GM19463 (cell line): ENCODE data around the gene USP7.

ENCODE experiments used
- ATAC-seq: cut with Tn5 transposase; IDR thresholded peaks from one replicate; pipeline ENCODE4 v1.9.1; 2021; ENCODE audit warnings: mild to moderate bottlenecking, moderate library complexity; ENCODE audit not compliant: unreplicated experiment

Gene USP7

DNA sequence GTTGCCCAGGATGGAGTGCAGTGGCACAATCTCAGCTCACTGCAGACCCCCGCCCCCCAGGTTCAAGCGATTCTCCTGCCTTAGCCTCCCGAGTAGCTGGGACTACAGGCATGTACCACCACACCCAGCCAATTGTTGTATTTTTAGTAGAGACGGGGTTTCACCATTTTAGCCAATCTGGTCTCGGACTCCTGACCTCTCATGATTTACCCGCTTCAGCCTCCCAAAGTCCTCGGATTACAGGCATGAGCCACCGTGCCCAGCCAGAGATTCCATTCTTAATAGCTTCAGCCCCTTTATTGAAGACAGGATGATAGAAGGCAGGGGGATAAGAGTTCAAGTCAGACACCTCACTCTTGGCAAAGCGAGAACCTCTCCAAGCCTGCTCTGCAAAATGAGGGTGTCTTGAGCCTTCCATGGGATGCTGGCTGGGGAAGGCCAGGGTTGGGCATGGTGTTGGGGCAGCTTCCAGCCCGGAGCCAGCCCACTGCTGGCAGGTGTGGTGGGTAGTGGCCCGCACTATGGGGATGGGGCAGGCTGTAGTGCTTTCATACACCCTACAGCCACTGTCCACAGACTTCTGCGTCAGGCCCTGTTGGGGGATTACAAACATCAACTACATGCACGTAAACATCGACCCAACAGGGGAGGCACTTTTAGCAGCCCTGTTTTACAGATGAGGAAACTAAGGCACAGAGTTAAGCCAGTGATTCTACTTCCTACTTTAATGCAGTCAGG, 98.4 kb downstream of the USP7 start:
- no peak for ATAC-seq

DNA sequence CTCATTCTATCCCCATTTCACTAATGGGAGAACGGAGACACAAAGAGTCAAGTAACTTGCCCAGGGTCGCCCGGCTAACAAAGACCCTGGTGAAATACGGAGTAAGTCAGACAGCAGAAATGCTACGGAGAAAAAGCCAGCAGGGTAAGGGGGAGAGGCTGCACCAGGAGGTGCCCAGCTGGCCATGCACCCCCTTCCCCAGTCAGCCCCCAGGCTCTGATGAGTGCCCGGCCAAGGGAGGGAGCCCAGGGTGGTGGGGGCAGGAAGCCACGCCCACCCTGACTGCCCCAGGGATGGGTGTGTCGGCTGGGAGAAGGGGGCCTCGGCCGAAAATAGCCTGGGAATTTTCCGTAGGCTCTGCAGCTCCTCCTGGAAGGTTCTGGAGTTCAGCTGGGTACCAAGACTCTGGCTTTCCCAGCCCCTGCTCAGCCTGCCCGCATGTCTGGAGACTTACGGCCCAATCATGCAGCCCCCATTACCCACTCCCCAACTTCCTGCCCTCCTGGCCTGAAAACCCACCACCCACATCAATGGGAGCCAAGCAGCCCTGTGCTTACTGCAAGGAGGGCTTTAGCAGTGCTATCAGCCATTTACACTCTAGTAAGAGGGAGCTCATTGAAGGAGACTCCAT, 99.1 kb downstream of the USP7 start:
- no peak for ATAC-seq

DNA sequence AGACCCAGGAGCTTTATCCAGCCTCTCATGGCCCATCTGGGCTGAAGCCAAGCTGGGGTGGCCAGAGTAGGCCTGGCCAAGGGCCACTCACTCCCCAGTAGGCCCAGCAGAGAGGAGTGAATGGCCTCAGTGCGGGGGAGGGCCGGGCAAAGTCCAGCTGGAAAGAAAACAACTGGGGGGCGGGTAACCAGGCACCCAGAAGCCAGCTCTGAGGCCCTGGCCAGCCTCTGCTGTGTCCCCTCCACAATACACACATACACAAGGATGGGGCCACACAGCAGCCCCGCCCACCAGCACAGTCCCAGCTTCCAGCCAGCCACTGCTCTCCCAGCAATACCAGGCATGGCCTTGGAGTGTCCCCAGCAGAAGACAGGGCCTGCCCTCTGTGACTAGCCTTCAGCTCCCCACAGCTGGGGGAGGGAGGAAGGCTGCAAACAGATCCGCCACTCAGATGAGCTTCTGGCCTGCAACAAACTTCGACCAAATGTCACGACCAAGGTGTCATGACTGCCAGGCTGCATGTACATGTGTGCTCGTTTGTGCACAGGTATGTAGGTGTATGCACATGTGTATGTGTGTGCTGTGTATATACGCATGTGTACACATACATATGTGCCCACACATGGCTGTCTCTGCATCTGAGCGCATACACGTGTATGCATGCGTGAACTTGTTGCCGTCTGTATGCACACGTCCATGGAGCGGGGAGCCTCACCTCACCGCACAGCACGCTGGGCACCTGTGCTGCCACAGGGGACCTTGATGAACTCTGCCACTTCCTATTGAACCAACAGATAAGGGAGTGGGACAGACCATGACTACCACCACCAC, 99.9 kb downstream of the USP7 start:
- ATAC-seq = no peak

DNA sequence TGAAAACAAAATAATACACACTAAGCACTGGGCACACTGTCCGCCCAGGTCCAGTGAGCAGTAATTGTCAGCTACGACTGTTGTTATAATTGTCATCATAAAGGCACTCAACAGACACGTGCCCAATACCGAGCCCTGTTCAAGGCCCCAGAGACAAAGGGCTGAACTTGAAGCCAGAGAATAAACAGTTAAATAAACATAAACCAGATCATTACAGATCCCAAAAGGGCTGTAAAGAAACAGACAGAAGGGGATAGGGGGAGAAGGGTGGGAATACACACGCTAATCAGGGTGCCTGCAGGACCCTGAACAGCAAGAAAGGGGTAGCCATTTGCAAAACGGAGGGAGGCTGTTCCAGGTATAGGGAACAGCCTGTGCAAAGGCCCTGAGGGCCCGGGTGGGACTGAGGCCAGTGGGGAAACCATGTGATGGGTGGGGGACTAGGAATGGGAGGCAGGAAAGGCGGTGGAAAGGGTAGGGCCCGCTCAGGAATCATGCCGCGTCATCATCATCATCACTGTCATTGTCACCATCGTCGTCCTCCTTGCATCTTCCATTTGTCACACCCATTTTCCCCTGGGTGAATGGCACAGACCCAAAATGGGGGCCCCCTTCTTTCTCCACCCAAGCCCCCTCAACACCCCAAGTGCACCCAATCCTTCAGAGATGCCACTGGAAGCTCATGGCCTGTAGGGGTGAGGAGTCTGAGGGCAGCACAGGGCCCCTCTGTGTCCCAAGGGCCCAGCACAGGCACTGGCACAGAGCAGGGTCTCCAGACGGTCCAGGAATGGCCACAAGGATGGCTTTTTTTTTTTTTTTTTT, 101.2 kb downstream of the USP7 start:
- ATAC-seq = no peak

DNA sequence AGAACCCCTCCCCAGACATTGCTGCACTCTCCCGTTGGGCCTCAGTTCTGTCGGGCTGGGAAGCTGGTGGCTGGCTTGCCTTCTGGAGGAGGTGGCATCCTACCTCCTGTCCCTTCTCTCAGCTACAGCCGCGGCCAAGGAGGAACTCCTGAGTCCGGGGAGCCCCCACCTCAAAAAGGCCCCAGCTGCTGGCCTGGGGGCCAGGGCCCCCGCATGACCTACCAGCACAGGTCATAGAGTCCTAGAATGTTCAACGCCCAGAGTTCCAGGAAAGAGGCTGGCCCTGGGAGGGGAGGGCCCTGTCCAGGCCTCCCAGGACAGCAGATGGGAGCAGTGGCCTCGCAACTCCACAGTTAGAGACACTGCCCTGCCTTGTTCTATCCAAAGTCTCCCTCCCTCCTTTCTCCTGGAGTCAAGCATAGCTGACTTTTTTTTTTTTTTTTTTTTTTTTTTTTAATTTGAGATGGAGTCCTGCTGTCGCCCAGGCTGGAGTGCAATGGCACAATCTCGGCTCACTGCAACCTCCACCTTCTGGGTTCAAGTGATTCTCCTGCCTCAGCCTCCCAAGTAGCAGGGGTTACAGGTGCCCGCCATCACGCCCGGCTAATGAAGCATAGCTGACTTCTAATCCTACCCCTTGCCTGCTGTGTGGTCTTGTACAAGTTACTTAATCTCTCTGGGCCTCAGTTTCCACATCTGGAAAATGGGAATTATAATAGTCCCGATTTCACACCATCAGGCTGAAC, 102.0 kb downstream of the USP7 start:
- no peak for ATAC-seq

DNA sequence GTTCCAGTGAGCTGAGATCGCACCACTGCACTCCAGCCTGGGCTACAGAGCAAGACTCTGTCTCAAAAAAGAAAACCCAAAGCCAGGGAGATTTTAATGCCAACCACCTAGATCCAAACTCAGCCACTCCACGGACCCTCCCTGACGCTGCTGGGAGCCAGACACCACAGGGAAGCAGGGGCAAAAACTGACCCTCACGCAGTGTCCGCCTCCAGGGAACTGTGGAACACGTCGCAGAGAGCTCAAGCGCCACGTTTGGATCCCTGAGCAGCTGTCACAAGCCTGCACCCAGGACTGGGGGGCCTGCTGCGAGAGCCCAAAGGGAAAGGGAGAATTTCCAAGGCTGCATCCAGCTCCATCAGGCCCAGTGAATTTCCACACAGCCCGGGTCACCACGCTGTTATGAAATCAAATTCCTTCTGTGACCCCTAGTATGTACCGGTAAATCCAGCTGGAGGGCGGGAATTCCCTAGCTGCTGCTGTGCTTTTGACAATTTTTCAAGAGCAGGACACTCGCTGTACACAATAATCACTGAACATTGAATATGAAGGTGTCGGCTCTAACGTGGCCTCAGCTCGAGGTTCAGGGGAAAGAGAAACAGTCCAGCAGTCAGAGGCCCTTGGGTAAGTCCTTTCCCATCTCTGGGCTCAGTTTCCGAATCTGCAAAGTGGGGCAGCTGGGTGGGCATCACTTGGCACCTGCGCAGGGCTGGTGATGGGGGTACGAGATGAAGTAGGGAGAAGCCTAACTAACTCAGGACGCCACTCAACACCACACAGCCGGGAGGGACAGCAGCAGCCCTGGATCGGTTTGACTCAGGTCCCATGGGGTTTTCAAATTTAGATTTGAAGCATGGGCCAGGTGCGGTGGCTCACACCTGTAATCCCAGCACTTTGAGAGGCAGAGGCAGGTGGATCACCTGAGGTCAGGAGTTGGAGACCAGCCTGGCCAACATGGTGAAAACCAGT, 103.5 kb downstream of the USP7 start:
- no peak for ATAC-seq

DNA sequence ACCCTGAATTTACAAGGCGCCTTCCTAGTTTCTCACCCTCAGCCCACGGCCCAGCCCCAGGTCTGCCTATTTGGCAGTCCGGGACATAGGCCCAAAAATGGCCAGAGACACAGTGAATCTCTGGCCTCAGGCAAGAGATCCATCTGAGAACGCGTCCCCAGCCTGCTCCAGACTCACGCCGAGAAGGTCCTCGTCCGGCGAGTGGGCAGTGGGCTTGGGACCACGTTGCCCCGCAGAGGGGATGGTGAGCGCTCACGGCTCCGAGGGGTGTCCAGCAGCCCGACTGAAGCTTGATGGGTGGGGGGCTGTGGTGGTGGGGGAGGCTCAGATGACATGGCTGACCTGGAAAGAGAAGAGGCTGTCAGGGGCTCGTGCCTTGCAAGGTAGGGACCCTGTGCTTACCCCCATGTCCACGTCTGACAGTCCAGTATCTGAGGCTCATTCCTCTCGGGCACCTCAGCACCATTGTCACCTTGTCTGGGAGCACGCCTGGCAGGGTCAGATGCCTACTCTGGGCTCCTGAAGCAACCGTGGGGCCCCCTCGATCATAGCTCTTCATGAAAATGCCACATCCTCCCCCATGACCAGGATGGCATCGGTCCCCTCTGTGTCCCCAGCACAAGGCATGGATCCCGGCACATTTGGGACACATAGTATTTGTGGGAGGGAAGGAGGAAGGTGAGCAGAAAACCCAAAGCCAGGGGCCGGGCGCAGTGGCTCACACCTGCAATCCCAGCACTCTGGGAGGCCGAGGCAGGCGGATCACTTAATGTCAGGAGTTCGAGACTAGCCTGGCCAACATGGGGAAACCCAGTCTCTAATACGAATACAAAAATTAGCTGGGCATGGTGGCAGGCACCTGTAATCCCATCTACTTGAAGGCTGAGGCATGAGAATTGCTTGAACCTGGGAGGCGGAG, 104.5 kb downstream of the USP7 start:
- no peak for ATAC-seq

DNA sequence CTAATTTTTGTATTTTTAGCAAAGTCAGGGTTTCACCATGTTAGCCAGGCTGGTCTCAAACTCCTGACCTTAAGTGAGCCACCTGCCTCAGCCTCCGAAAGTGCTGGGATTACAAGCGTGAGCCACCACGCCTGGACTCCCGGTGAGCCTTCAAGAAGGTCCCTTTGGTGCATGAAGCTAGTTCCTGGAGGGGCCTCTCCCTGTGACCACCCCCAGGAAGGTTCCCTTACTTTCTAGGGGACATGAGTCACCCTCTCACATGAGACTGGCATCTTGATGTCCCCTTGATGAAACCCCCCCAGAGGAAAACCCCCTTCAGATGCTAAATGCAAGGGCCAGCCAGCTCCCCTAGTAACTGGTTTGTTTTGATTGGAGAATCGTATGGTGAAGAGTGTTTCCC, 107.7 kb downstream of the USP7 start:
- ATAC-seq = no peak

DNA sequence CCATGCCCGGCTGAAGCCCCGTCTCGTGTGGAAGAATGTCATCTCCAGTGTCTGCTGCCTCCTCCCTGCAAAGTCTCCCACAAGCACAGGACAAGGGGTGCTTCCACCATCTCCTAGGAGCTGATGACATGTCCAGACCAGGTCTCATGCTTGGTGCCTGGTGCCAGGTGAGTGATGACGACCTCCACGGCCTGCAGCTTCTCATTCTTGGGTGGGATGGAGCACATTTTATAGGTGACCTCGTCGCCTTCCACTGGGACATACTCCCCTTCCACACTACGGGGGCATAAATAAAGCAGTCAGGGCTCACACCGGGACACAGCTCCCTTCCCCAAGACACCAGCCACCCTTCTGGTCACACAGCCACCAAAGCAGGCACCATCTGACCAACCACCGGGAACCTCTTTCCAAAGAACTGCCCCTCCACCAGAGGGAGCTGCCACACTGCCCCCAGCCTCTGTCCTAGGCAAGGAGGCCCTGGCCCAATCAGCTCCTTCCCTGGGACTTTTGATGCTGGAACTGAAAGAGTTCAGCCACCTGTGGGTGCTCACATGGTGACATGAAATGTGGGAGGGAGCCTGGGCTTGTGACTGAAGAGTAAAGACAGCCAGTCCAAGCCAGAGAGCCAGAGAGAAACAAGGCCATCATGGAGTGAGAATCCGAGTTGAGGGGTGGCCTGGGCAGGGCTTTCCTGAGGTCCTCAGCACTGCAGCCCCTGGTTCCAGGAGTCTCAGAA, 108.5 kb downstream of the USP7 start:
- ATAC-seq = no peak

DNA sequence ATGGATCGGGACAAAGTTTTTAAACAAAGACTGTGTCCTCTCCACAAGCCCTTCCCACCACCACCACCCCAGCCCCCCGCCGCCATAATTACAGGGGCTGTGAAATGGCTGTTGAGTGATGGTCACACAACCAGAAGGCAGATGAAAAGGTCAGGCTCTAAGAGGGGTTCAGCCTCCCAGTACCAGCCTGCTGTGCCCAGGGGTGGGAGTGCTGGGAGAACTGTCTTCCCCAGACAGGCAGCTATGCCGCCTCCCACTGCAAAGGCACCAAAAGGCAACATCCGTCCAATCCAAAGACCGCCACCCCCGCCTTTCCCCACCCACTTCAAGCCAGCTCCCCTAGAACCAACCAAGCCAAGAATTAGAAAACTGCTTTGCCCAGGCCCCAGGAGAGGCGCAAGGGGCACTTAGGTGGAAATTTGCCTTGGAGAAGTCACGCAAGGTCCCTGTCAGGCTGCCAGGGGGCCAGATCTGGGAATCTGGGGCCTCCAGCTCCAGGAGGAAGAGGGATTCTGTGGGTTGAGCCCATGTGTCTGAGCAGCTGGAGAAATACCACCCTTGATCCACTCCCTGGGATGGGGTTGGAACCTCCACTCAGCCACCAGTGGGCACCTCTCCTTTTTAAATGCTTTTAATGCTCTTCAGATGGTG, 109.3 kb downstream of the USP7 start:
- ATAC-seq = no peak

DNA sequence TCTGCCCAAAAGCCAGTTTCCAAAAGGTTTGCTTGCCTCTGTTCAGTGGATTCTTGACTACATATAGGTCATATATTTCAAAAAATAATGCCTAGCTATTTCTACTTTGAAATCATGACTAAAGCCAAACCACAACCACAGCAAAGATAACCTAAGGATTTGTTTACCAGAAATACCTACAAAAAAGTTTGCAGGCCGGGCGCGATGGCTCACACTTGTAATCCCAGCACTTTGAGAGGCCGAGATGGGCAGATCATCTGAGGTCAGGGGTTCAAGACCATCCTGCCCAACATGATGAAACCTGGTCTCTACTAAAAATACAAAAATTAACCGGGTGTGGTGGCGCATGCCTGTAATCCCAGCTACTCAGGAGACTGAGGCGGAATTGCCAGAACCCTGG, 110.1 kb downstream of the USP7 start:
- ATAC-seq = no peak

DNA sequence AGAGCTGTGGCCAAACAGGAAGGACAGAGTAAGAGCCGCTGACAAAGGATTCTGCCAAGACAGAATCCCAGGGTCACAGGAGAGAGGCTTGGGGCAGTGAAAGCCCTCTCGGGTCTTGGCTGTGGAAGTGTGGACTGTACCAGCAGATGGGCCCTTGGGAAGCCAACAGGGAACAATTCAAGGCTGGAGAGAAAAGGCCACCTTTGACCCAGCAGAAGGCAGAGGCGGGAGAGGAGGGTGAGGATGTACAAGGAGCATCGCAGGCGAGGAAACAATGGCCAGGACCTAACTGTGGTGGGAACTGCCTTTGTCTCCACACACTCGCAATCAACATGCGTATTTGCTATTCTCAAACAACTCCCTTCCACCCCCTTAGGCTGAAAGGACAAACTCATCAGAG, 110.6 kb downstream of the USP7 start:
- ATAC-seq = no peak

DNA sequence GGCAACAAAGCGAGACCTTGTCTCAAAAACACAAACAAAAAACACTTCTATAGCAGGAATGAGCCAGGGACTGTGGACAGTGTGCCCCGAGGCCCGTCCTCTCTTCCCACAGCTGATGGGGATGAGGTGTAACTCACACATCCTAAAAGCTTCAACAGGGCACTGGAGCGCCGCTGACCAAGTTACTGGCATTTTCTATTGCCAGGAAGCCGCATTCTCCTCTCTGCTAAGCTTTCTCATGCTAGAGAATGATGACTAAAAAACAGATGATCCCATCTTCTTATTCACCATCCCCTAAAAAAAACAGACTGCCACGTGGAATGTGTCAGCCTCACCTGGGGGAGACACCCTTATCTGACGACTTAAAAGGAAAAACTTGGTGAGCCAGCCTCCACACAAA, 111.2 kb downstream of the USP7 start:
- ATAC-seq = no peak

DNA sequence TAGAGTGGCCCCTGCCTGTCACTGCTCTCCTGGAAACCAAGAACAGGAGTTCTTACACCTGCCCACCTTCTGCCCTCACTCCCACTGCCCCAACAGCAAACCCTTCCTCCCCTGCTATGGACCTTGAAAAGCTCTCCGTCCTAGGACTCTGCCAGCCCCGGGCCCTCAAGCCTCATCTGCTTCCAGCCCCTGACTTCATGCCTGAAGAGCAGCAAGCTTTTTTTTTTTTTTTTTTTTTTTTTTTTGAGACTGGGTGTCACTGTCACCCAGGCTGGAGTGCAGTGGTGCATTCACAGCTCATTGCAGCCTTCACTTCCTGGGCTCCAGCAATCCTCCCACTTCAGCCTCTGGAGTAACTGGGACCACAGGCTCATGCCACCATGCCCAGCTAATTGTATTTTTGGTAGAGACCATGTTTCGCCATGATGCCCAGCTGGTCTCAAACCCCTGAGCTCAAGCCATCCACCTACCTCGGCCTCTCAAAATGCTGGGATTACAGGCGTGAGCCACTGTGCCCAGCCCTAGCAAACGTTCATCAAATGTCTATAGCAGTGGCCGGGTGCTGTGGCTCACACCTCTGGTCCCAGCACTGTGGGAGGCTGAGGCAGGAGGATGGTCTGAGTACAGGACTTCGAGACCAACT, 111.8 kb downstream of the USP7 start:
- no peak for ATAC-seq

DNA sequence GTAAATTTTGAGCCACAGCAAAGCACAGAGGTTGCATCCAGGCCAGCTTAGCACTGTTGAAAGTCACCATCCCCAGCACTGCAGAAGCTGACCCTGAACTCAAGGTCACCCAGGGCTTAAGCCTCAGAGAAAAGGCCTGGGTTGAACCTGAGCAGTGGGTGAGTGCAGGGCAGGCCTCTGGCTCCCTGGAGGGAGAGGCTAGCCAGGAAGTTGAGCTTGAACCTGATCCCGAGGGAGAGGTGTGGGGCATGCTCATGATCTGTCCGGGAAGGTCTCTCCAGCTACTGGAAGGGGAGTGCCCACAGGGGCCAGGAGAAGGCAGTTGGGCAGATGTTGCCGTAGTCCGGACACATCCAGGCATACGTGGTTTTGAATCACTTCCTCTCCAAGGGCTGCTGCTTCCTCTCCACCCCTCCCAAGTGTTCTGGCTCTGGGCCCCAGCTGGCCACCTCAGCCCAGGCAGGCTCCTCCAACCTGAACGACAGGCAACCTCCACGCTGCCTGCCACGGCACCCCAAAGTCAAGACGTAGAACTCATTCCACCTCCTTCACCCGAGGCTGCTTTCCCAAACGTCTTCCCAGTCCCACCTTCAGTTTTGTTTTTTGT, 113.3 kb downstream of the USP7 start:
- no peak for ATAC-seq

DNA sequence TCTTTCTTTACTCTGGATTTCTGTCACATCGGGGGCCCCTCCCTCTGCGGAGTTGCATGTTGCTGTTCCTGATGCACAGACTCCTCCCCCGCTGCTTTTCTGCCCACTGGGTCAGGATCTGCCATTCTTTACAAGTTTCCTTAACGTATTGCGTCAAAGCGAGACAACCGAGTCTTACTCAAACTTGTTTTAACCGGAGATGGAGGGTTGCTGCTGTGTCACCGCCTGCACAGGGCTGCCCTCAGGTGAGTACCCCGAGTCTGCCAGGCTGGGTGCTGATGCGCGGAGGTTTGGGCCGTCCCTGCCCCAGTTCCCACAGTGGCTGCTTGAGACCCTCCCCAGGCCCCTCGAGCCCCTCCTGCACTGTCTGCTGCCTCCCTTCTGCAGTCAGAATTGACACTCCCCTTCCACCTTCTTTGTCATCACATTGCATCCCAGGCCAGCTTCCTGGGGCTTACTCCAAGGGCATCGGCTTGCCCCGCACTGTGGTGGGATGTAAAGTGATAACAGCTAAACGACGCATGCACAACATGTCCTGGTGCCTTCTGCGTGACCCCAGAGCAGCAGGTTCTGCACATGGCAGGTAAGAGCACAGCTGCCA, 114.2 kb downstream of the USP7 start:
- ATAC-seq = no peak
